Activated CD4-positive, alpha-beta T cell treated with anti-CD3 and anti-CD28 coated beads, Interleukin-2, amount 10 ng/mL, durations not matched to agents 24 days and 14 days (primary cell): ENCODE measurements around the gene CLSTN1. TPM values are rescaled to one million over a fixed set of nuclear protein-coding genes. Genes with fewer than 3 reads are reported as not detected.
"Not testable (repeated sequence)": the region's sequence is repeated elsewhere in the genome, so short reads cannot be mapped to it uniquely, and the experiment has no call there.

ENCODE experiments used
- DNase-seq: peaks from one replicate; pipeline ENCODE4 v3.0.0; 2022
- H3K27ac Mint-ChIP-seq: one replicate; pipeline ENCODE4 v1.8.0; 2022; ENCODE audit warnings: mild to moderate bottlenecking, mixed read lengths
- H3K27me3 Mint-ChIP-seq: one replicate; pipeline ENCODE4 v1.8.0; 2022; ENCODE audit warnings: mixed read lengths
- H3K36me3 Mint-ChIP-seq: one replicate; pipeline ENCODE4 v1.8.0; 2022; ENCODE audit warnings: low read depth, mild to moderate bottlenecking, mixed read lengths
- H3K4me1 Mint-ChIP-seq: one replicate; pipeline ENCODE4 v1.8.0; 2021; ENCODE audit warnings: mixed read lengths
- H3K4me3 Mint-ChIP-seq: one replicate; pipeline ENCODE4 v1.8.0; 2022; ENCODE audit warnings: mild to moderate bottlenecking, moderate library complexity, mixed read lengths
- H3K9me3 Mint-ChIP-seq: one replicate; pipeline ENCODE4 v1.8.0; 2021; ENCODE audit warnings: mixed read lengths
- intact Hi-C: fragments of 100-400 bp; cut with micrococcal nuclease; formaldehyde crosslinking; loops from one replicate; pipeline ENCODE4 v1.15.1; 2023
- total RNA-seq: library from RNA; stranded (reverse); gene quantifications from 2 replicates; pipeline ENCODE4 v1.2.3, GENCODE V29; 2022

The CLSTN1 gene
- total RNA-seq, 1 donor from 2014 or later, result 43.8 TPM

DNA sequence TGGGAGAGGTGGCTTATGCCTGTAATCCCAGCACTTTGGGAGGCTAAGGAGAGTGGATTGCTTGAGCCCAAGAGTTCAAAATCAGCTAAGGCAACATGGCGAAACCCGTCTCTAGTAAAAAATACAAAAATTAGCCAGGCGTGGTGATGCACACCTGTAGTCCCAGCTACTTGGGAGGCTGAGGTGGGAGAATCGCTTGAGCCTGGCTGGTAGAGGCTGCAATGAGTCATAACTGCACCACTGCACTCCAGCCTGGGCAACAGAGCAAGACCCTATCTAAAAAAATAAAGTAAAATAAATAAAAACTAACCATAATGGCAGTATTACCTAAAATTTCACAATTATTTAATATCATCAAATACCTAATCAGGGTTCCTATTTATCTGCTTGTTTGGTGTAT is 34.1 kb downstream of the CLSTN1 start:
- DNase-seq, H3K9me3 Mint-ChIP-seq, H3K27me3 Mint-ChIP-seq, H3K4me3 Mint-ChIP-seq, H3K27ac Mint-ChIP-seq, intact Hi-C loops: not testable (repeated sequence)
- H3K36me3 Mint-ChIP-seq, result peaks cover 11% of the 10 kb centered on the region
- peaks cover 34% of the 10 kb centered on the region for H3K4me1 Mint-ChIP-seq

DNA sequence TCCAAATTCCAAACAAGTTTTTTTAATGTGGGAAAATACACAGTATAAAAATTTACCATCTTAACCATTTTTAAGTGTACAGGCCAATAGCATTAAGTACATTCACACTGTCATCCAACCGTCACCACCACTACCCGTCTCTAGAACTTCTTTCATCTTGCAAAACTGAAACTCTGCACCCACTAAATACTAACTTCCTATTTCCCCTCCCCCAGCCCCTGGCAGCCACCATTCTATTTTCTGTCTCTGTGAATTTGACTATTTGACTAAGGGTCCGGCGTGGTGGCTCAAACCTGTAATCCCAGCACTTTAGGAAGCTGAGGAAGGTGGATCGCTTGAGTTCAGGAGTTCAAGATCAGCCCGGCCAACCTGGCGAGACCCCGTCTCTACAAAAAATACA is 36.1 kb downstream of the CLSTN1 start:
- intact Hi-C loops, result loop anchor here (1.0 kb wide), 1 partner anchor 13 kb away; no protein-coding TSS in a partner anchor
- Mint-ChIP-seq H3K36me3 (peaks cover 9% of the 10 kb centered on the region), H3K27me3 (no peaks in the 10 kb centered on the region), H3K4me3 (peak overlapping the region; percentile 77), H3K9me3 (no peaks in the 10 kb centered on the region), H3K4me1 (peaks cover 34% of the 10 kb centered on the region), H3K27ac (peak overlapping the region; percentile 85)
- peak; percentile 88 for DNase-seq

DNA sequence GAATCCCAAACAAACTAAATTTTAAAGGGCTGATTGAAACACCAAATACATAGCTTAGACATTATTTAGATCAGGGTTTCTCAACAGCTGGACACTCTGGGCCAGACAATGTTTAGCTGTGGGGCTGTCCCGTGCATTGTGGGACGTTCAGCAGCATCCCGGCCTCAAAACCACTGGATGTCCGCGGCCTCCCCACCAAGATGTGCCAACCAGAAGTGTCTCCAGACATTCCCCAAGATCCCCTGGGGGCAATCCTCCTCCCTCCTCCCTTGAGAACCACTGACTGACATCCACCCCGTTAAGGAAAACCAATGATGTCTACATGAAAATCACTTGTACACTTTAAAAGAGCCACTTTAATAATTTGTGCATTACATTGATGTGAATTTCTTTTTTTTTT is 38.4 kb downstream of the CLSTN1 start:
- Mint-ChIP-seq H3K27ac (no peak overlapping the region), H3K27me3 (no peaks in the 10 kb centered on the region), H3K4me3 (no peak overlapping the region), H3K36me3 (peaks cover 9% of the 10 kb centered on the region), H3K4me1 (peaks cover 32% of the 10 kb centered on the region), H3K9me3 (no peaks in the 10 kb centered on the region)
- no peak for DNase-seq
- intact Hi-C loops, result no loop called here

DNA sequence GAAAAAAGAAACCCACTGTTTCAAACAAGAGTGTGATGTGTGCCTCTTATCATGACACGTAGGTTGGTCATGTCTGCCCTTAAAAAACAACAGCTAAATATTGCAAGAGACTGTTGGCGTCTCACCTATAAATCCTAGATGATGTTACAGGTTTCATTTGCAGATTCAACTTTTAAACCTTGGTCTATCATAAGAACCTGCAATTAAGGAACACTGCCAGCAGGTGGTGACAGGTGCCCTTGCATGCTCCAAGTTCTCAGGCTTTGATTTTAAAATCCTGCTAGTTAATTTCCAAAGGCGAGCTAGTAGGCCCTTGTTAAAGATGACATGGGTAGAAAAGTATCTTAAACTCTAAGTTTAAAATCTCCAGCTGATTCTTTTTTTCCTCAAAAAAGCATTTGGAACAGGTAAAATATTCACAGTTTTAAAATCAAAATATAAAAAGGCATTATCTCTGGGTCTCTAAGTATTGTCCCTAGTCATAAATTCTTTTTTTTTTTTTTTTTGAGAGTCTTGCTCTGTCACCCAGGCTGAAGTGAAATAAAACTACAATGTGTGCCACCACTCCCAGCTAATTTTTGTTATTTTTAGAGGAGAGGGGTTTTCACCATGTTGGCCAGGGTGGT is 39.1 kb downstream of the CLSTN1 start:
- intact Hi-C loops, result loop anchor here (1.0 to 5.0 kb wide), 3 partner anchors 39 to 157 kb away; partner anchors contain the start of gene CLSTN1
- Mint-ChIP-seq H3K27ac (no peak overlapping the region), H3K36me3 (peaks cover 4% of the 10 kb centered on the region), H3K4me1 (peaks cover 28% of the 10 kb centered on the region), H3K4me3 (no peak overlapping the region), H3K9me3 (no peaks in the 10 kb centered on the region), H3K27me3 (no peaks in the 10 kb centered on the region)
- DNase-seq, result peak; percentile 90

DNA sequence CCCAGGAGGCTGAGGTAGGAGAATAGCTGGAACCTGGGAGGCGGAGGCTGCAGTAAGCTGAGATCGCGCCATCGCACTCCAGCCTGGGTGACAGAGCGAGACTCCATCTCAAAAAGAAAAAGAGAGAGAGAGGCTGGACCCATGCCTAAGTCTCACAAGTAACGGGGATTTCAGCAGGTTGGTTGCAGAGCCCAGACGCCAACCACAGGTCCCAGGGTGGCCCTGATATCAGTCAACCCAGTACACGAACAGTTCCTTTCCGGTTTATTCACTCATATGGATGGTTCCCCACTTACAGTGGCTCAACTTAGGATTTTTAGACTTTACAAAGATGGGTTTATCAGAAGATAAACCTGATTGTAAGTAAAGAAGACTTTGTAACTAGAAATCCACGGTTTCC is 40.9 kb downstream of the CLSTN1 start:
- no peak for DNase-seq
- Mint-ChIP-seq H3K4me3 (no peak overlapping the region), H3K27ac (no peak overlapping the region), H3K9me3 (no peaks in the 10 kb centered on the region), H3K27me3 (no peaks in the 10 kb centered on the region), H3K36me3 (no peaks in the 10 kb centered on the region), H3K4me1 (peaks cover 17% of the 10 kb centered on the region)
- intact Hi-C loops, result loop anchor here (5.0 kb wide), 1 partner anchor 156 kb away; no protein-coding TSS in a partner anchor

DNA sequence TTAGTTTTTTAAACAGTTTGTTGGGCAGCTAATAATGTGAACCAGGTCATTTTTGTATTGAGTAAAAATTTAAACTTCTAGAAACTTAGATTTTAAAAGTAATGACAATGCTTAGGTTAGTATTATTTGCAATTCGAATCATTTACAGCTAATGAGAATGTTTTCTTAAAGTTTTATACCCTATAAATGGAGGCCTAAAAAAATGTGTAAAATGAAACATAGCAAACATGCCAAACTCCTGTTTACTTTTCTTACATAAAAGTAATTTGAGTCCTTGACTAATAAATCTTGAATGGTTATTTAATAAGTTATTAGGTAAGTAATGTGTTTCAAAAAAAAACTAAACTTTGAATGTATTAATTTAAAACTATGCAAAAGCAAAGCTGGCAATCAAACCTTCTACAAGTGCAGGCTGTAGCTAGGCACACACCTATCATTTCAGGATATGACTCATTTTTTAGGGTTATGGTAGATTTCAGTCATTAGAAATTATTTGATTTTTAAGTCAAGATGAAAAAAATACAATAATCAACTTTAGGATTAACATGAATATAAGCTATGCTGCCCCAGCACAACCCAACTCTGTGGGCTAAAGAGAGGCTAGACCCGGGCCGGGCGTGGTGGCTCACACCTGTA is 41.5 kb downstream of the CLSTN1 start:
- Mint-ChIP-seq H3K36me3 (no peaks in the 10 kb centered on the region), H3K27ac (no peak overlapping the region), H3K27me3 (no peaks in the 10 kb centered on the region), H3K4me3 (no peak overlapping the region), H3K4me1 (peaks cover 10% of the 10 kb centered on the region), H3K9me3 (no peaks in the 10 kb centered on the region)
- intact Hi-C loops, result loop anchor here (5.0 kb wide), 1 partner anchor 155 kb away; no protein-coding TSS in a partner anchor
- no peak for DNase-seq

DNA sequence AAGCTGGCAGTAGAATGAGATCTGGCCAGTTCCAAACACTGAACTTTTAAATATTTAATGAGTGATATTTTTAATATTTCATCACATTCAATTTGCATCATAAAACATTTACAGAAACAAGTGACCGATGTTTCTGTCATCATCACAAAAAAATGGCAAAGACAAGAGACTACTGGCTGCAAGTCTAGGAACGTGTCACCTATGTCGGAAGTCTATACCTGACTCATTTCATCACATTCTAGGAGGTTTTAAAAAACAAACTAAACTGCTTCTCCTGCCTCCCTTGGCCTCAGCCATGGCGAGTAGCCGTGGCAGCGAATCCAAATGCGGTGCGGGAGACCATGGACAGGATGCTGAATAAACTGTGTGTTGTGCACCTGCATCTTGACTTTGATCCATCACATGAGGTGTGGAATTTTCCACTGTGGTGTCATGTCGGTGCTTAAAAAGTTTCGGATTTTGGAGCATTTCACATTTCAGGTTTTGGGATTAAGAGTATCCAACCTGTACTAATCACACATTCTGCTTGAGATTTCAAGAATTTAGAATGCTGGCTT is 43.1 kb downstream of the CLSTN1 start:
- no peak for DNase-seq
- Mint-ChIP-seq H3K4me3 (no peak overlapping the region), H3K27ac (no peak overlapping the region)

DNA sequence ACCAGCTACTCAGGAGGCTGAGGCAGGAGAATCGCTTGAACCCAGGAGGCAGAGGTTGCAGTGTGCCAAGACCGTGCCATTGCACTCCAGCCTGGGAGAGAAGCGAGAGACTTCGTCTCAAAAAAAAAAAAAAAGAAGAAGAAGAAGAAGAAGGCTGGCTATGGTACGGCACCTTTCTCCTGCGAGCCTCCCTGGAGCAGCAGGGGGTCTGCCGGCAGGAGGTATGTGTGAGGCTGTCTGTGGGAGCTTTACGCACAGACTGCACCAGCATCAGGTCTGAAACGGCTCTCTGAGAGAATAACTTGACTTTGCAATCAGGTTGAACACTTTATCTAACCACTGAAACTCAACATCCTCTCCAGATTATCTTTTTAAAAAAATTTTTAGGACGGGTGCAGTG is 44.9 kb downstream of the CLSTN1 start:
- H3K36me3 Mint-ChIP-seq, result no peaks in the 10 kb centered on the region
- no peak for DNase-seq
- H3K27ac Mint-ChIP-seq, result no peak overlapping the region
- H3K27me3 Mint-ChIP-seq, result no peaks in the 10 kb centered on the region
- H3K9me3 Mint-ChIP-seq, result no peaks in the 10 kb centered on the region
- intact Hi-C loops, result no loop called here
- peaks cover 4% of the 10 kb centered on the region for H3K4me1 Mint-ChIP-seq
- H3K4me3 Mint-ChIP-seq, result no peak overlapping the region

More for the DNA sequence above, 43.1 kb downstream of the CLSTN1 start:
- intact Hi-C loops, result loop anchor here (5.0 kb wide), 1 partner anchor 153 kb away; no protein-coding TSS in a partner anchor
- no peaks in the 10 kb centered on the region for H3K9me3 Mint-ChIP-seq
- peaks cover 6% of the 10 kb centered on the region for H3K4me1 Mint-ChIP-seq
- no peaks in the 10 kb centered on the region for H3K27me3 Mint-ChIP-seq
- no peaks in the 10 kb centered on the region for H3K36me3 Mint-ChIP-seq

DNA sequence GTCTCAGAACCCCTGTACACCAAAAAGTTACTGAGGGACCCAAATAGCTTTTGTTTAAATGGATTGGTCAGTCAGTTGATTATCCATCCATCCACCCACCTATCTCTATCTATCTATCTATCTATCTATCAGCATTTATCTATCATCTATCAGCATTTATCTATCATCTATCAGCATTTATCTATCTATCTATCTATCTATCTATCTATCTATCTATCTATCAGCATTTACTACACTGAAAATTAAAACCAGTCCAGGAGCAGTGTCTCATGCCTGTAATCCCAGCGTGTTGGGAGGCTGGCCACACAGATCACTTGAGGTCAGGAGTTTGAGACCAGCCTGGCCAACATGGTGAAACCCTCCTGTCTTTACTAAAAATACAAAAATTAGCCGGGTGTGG is 47.1 kb downstream of the CLSTN1 start:
- Mint-ChIP-seq H3K4me1 (peaks cover 2% of the 10 kb centered on the region), H3K27ac (no peak overlapping the region), H3K4me3 (no peak overlapping the region), H3K27me3 (no peaks in the 10 kb centered on the region), H3K36me3 (peaks cover 12% of the 10 kb centered on the region), H3K9me3 (no peaks in the 10 kb centered on the region)
- intact Hi-C loops, result no loop called here
- DNase-seq, result no peak

DNA sequence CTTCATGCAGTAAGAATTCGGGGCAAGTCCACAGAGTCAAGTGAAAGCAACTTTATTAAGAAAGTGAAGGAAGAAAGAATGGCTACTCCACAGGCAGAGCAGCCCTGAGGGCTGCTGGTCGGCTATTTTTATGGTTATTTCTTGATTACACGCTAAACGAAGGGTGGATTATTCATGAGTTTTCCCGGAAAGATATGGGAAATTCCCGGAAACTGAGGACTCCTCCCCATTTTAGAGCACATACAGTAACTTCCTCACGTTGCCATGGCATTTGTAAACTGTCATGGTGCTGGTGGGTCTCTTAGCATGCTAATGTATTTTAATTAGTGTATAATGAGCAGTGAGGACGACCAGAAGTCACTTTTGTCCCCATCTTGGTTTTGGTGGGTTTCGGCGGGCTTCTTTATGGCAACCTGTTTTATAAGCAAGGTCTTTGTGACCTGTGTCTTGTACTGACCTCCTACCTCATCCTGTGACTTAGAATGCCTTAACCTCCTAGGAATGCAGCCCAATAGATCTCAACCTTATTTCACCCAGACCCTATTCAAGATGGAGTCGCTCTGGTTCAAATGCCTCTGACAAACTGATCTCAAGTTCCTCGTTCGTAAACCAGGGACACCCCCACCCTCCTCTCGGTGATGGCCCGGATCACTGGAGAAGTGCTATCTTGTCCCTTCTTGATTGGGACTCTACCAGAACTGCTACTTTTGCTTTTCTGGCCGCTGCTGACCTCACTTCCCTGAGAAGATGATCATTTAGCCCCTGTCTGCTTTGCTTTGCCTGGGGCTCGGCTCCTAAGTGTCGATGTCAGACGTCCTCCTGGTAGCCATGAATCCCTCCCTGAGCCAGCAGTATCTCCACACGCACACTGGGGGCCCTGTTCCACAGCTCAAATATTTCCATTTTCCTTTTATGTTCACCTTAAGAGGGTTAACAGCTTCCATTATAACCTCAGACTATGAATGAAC is 48.8 kb downstream of the CLSTN1 start:
- intact Hi-C loops, result no loop called here
- H3K27me3 Mint-ChIP-seq, result no peaks in the 10 kb centered on the region
- H3K9me3 Mint-ChIP-seq, result no peaks in the 10 kb centered on the region
- peaks cover 12% of the 10 kb centered on the region for H3K36me3 Mint-ChIP-seq
- no peak overlapping the region for H3K4me3 Mint-ChIP-seq
- no peak overlapping the region for H3K27ac Mint-ChIP-seq
- DNase-seq, result no peak
- peaks cover 2% of the 10 kb centered on the region for H3K4me1 Mint-ChIP-seq

DNA sequence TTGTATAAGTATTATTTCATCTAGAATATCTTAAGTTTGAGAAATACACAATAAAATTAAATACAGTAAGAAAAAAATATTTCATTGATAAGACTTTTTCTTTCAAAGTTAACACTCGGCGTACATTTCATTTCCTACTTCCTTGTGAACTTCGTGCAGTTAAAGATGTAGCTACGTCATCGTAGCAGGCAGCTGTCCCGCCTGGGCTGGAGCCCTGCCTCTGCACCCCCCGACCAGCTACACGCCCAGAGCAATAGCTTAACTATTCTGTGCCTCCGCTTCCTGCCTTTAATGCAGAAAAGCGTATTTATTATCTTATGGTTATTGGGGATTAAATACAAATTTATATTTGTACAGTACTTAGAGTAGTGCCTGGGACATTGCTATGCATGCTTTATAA is 53.5 kb downstream of the CLSTN1 start:
- H3K4me1 Mint-ChIP-seq, result peaks cover 4% of the 10 kb centered on the region
- DNase-seq, result no peak
- intact Hi-C loops, result no loop called here
- no peaks in the 10 kb centered on the region for H3K27me3 Mint-ChIP-seq
- H3K36me3 Mint-ChIP-seq, result peaks cover 16% of the 10 kb centered on the region
- no peaks in the 10 kb centered on the region for H3K9me3 Mint-ChIP-seq
- H3K27ac Mint-ChIP-seq, result no peak overlapping the region
- H3K4me3 Mint-ChIP-seq, result no peak overlapping the region

DNA sequence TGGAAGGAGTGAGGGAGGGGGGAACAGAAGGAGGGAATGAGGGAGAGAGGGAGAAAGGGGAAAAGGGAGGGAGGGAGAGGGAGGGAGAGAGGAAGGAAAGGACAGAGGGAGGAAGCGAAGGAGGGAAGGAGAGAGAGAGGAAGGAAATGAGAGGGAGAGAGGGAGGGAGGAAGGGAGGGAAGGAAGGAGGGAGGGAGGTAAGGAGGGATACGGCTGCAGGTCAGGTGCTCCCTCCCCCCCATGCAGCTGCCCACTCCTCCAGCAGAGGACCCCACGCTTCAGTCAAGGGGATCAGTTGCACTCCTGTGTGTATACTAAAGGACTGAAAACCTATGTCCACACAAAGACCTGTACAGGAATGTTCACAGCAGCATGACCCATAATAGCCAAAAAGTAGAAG is 54.8 kb downstream of the CLSTN1 start:
- intact Hi-C loops, result no loop called here
- H3K36me3 Mint-ChIP-seq, result peaks cover 19% of the 10 kb centered on the region
- no peaks in the 10 kb centered on the region for H3K9me3 Mint-ChIP-seq
- H3K27me3 Mint-ChIP-seq, result no peaks in the 10 kb centered on the region
- peaks cover 4% of the 10 kb centered on the region for H3K4me1 Mint-ChIP-seq
- H3K27ac Mint-ChIP-seq, result no peak overlapping the region
- DNase-seq, result no peak
- no peak overlapping the region for H3K4me3 Mint-ChIP-seq

DNA sequence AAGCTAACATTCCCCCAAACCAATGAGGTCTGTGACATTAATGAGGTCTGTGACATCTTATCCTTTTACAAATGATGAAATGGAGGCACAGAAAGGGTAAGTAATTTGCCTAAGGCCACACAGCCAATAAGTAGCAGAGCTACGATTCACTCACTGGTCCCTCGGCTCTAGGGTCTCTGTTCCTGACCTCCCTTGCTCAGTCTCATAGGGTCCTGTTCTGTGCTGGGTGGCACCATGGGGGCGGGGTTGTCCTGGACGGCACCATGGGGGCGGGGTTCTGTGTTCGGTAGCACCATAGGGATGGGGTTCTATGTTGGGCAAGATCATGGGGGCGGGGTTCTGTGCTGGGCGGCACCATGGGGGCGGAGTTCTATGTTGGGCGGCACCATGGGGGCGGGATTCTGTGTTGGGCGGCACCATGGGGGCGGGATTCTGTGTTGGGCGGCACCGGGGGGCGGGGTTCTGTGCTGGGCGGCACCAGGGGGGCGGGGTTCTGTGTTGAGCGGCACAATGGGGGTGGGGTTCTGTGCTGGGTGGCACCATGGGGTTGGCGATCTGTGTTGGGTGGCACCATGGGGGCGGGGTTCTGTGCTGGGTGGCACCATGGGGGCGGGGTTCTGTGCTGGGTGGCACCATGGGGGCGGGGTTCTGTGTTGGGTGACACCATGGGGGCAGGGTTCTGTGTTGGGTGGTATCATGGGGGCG is 55.6 kb downstream of the CLSTN1 start:
- Mint-ChIP-seq H3K27ac (no peak overlapping the region), H3K27me3 (no peaks in the 10 kb centered on the region), H3K4me3 (no peak overlapping the region), H3K36me3 (peaks cover 21% of the 10 kb centered on the region), H3K4me1 (peaks cover 7% of the 10 kb centered on the region), H3K9me3 (no peaks in the 10 kb centered on the region)
- peak; percentile 64 for DNase-seq
- intact Hi-C loops, result no loop called here
